ENCODE data around the gene BSPRY.

DNA sequence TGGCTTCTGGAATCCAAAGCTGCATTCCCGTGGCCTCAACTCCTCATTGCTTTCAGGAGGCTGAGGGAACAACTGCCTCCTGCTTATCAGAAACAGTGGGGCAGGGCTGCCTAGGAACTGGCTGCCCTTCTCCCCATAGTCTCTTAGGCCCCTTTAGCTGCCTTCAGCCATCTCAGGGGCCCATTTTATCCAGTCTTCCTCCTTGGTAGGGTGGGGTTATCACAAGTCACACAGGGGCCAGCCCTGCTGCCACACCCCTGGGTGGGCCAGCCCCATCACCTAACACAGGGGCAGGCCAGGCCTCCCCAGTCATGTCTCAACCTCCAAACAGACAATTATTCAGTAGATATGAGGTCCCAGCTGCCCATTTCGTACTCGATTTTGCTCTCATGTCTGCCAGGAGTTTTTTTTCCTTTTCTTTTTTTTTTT lies 47.9 kb downstream of the BSPRY start:
- no peak for TF ChIP-seq EZH2 (IDR thresholded peaks at IDR 0.05; ENCODE audit: borderline replicate concordance)
- no peak for TF ChIP-seq CTCF (IDR thresholded peaks at IDR 0.05; ENCODE audit: poor library complexity)
